SK-N-SH (cell line): Measurements from ENCODE around the gene MPPED2. TPM values are rescaled to one million over a fixed set of nuclear protein-coding genes. Genes with fewer than 3 reads are reported as not detected.

Experiments used
- CTCF ChIA-PET: fragments of 300-600, 350-600 bp; formaldehyde crosslinking; extraction: SDS; loops from one replicate; lab custom pipeline; 2021; lab: Yijun Ruan, JAX
- POLR2A ChIA-PET: fragments of 350-600 bp; sonication (Branson Sonifier 250); formaldehyde crosslinking; extraction: SDS; loops from one replicate; lab custom pipeline; 2020; ENCODE audit warnings: antibody characterized with exemption, inconsistent platforms; lab: Yijun Ruan, JAX
- DNase-seq: peaks from one replicate; pipeline ENCODE4 v3.0.0; 2012
- H2AFZ ChIP-seq: fragments of 200-600 bp; sonication (generic); 2 replicates; pipeline ENCODE4 v1.8.1; 2016; ENCODE audit warnings: antibody characterized with exemption, mild to moderate bottlenecking, low read depth
- H3F3A ChIP-seq: fragments of 200-600 bp; sonication (generic); replicated peaks from 2 replicates; pipeline ENCODE3; 2016; ENCODE audit warnings: antibody characterized with exemption, mild to moderate bottlenecking; ENCODE audit not compliant: insufficient read depth
- H3K27ac ChIP-seq, 2 experiments: fragments of 200-500 bp in 1 of 2; fragments of 200-600 bp in 1 of 2; sonication (Bioruptor generic) in 1 of 2; sonication (generic), shearing (Covaris generic) in 1 of 2; 2 replicates each; pipeline versions ENCODE4 v1.5.1 to v1.6.1; 2014 to 2016; ENCODE audit warnings: low read depth in 2 of 2, inconsistent platforms in 1 of 2, low read length in 1 of 2, mild to moderate bottlenecking in 1 of 2, mixed read lengths in 1 of 2
- H3K27me3 ChIP-seq: fragments of 200-600 bp; sonication (generic), shearing (Covaris generic); 2 replicates; pipeline ENCODE4 v1.6.1; 2016; ENCODE audit warnings: mixed run types; ENCODE audit not compliant: insufficient read depth
- H3K36me3 ChIP-seq, 2 experiments: fragments of 200-500 bp in 1 of 2; fragments of 200-600 bp in 1 of 2; sonication (Bioruptor generic) in 1 of 2; sonication (generic) in 1 of 2; replicated peaks in 1 of 2; 2 replicates each; pipeline versions ENCODE3 to v1.5.1; 2014 to 2016; ENCODE audit warnings: low read length in 1 of 2, mild to moderate bottlenecking in 1 of 2; ENCODE audit not compliant: insufficient read depth in 2 of 2, control insufficient read depth in 1 of 2
- H3K4me1 ChIP-seq, 2 experiments: fragments of 200-500 bp in 1 of 2; fragments of 200-600 bp in 1 of 2; sonication (Bioruptor generic) in 1 of 2; sonication (generic), shearing (Covaris generic) in 1 of 2; 2 replicates each; pipeline versions ENCODE4 v1.5.1 to v1.6.1; 2014 to 2016; ENCODE audit warnings: low read depth in 1 of 2, low read length in 1 of 2, mixed run types in 1 of 2; ENCODE audit not compliant: insufficient read depth in 2 of 2, control insufficient read depth in 1 of 2
- H3K4me2 ChIP-seq: fragments of 200-600 bp; sonication (generic), shearing (Covaris generic); 2 replicates; pipeline ENCODE4 v1.6.1; 2017; ENCODE audit warnings: mixed run types
- H3K4me3 ChIP-seq, 2 experiments: fragments of 200-500 bp in 1 of 2; fragments of 200-600 bp in 1 of 2; sonication (Bioruptor generic) in 1 of 2; sonication (generic), shearing (Covaris generic) in 1 of 2; 2 replicates each; pipeline versions ENCODE4 v1.5.1 to v1.8.1; 2014 to 2016; ENCODE audit warnings: low read depth in 2 of 2, inconsistent platforms in 1 of 2, low read length in 1 of 2, mild to moderate bottlenecking in 1 of 2, mixed read lengths in 1 of 2, moderate library complexity in 1 of 2
- H3K79me2 ChIP-seq: fragments of 200-600 bp; sonication (generic); 2 replicates; pipeline ENCODE4 v1.8.1; 2017; ENCODE audit warnings: mild to moderate bottlenecking; ENCODE audit not compliant: insufficient read depth
- H3K9ac ChIP-seq: fragments of 200-600 bp; sonication (generic); 2 replicates; pipeline ENCODE4 v1.6.1; 2017; ENCODE audit warnings: mixed run types
- H3K9me2 ChIP-seq: fragments of 200-600 bp; sonication (generic); 2 replicates; pipeline ENCODE4 v1.6.1; 2017; ENCODE audit warnings: mixed run types
- H3K9me3 ChIP-seq: fragments of 200-600 bp; sonication (generic); 2 replicates; pipeline ENCODE4 v1.6.1; 2017; ENCODE audit warnings: mixed run types, mild to moderate bottlenecking, moderate library complexity
- H4K20me1 ChIP-seq: fragments of 200-600 bp; sonication (generic); 2 replicates; pipeline ENCODE4 v1.6.1; 2017; ENCODE audit warnings: mild to moderate bottlenecking, mixed run types; ENCODE audit not compliant: insufficient read depth
- CHD2 ChIP-seq: fragments of 150-350 bp; IDR thresholded peaks from 2 replicates; pipeline ENCODE4 v1.6.1; 2018; ENCODE audit warnings: low read length; ENCODE audit not compliant: partially characterized antibody
- CTCF ChIP-seq: fragments of 200-600 bp; sonication (generic); IDR thresholded peaks from 2 replicates; pipeline ENCODE4 v1.6.1; 2017; ENCODE audit warnings: antibody characterized with exemption, mild to moderate bottlenecking, moderate library complexity
- EP300 ChIP-seq, 2 experiments: IDR thresholded peaks; 2 replicates each; pipeline versions ENCODE4 v1.4.0 to v1.6.1; 2012; ENCODE audit warnings: borderline replicate concordance in 1 of 2, low read depth in 1 of 2, low read length in 1 of 2
- FOXJ3 ChIP-seq: sonication (generic); formaldehyde crosslinking; IDR thresholded peaks from 2 replicates; pipeline ENCODE4 v1.5.1; 2020; ENCODE audit warnings: mild to moderate bottlenecking, missing genetic modification reagents
- FOXM1 ChIP-seq: IDR thresholded peaks from 2 replicates; pipeline ENCODE4 v1.4.0; 2012; ENCODE audit warnings: low read depth, mild to moderate bottlenecking
- IRF3 ChIP-seq: fragments of 150-350 bp; IDR thresholded peaks from 2 replicates; pipeline ENCODE4 v1.6.1; 2016; ENCODE audit warnings: mild to moderate bottlenecking, low read depth, low read length
- JUND ChIP-seq: IDR thresholded peaks from 2 replicates; pipeline ENCODE4 v1.4.0; 2012
- MEF2A ChIP-seq: IDR thresholded peaks from 2 replicates; pipeline ENCODE4 v1.4.0; 2012; ENCODE audit warnings: low read depth, borderline replicate concordance
- NFIC ChIP-seq: IDR thresholded peaks from 2 replicates; pipeline ENCODE4 v1.4.0; 2012; ENCODE audit warnings: borderline replicate concordance
- NRF1 ChIP-seq: IDR thresholded peaks from 2 replicates; pipeline ENCODE4 v1.6.1; 2012; ENCODE audit warnings: low read depth, mild to moderate bottlenecking, low read length
- PBX3 ChIP-seq: IDR thresholded peaks from 2 replicates; pipeline ENCODE4; 2012
- RCOR1 ChIP-seq: fragments of 150-350 bp; IDR thresholded peaks from 2 replicates; pipeline ENCODE4 v1.6.1; 2017; ENCODE audit warnings: antibody characterized with exemption, low read length
- TAF1 ChIP-seq: IDR thresholded peaks from 2 replicates; pipeline ENCODE4 v1.6.1; 2012; ENCODE audit warnings: low read depth, mild to moderate bottlenecking, low read length, moderate library complexity, borderline replicate concordance
- TCF12 ChIP-seq: IDR thresholded peaks from 2 replicates; pipeline ENCODE4 v1.4.0; 2012
- USF1 ChIP-seq: IDR thresholded peaks from 2 replicates; pipeline ENCODE4 v1.4.0; 2012; ENCODE audit warnings: low read depth, borderline replicate concordance
- USF2 ChIP-seq: fragments of 150-350 bp; IDR thresholded peaks from 2 replicates; pipeline ENCODE4 v1.6.1; 2017; ENCODE audit warnings: antibody characterized with exemption, low read length, low read depth, borderline replicate concordance
- ZBTB33 ChIP-seq: IDR thresholded peaks from 2 replicates; pipeline ENCODE4 v1.4.0; 2012; ENCODE audit warnings: low read depth, borderline replicate concordance
- WGBS: methylation state at CpG from one replicate; pipeline ENCODE4 v1.1.6; 2017; ENCODE audit warnings: low lambda C conversion rate; 5-methylcytosine and 5-hydroxymethylcytosine counted together
- polyA plus RNA-seq, 3 experiments: library from polyadenylated mRNA; depleted of rRNA; stranded (reverse); fragments of >200 nt; gene quantifications; 2 replicates each; pipeline ENCODE4 v1.2.3, GENCODE V29; 2012

Gene MPPED2
- polyA plus RNA-seq, 1 of the 3 experiments (the other 2 are of a cell fraction) = 0.05 TPM

- CTCF ChIA-PET = no interaction called here
- H3K4me1 ChIP-seq = no peaks in the 10 kb centered on the region; a peak in 1 of 4 replicates
- H3F3A ChIP-seq = no peaks in the 10 kb centered on the region
- no peaks in the 10 kb centered on the region for H3K9me3 ChIP-seq
- no peak overlapping the region for H3K9ac ChIP-seq
- H3K9me2 ChIP-seq = no peaks in the 10 kb centered on the region
- no peak overlapping the region for H3K4me3 ChIP-seq
- POLR2A ChIA-PET = no interaction called here
- H4K20me1 ChIP-seq = no peaks in the 10 kb centered on the region
- 23% methylated on average over 2 of the region's 2 CpGs for WGBS
- no peak overlapping the region for H3K4me2 ChIP-seq
- no peak overlapping the region for H3K27ac ChIP-seq
- H2AFZ ChIP-seq = no peak overlapping the region
- H3K27me3 ChIP-seq = no peaks in the 10 kb centered on the region
- H3K79me2 ChIP-seq = no peaks in the 10 kb centered on the region
- no peaks in the 10 kb centered on the region for H3K36me3 ChIP-seq
- no peak for DNase-seq
- TF ChIP-seq TAF1 (no peak), JUND (no peak), FOXJ3 (no peak)
- TF ChIP-seq, all 33 proteins: peak for 0
Observed at GRCh38 chr11:30471244-30471643, 114.9 kb downstream of the MPPED2 start.

- H3K27ac ChIP-seq = no peak overlapping the region
- H3K9me2 ChIP-seq = no peaks in the 10 kb centered on the region
- H3K9ac ChIP-seq = no peak overlapping the region
- no peak overlapping the region for H3K4me3 ChIP-seq
- H3K4me2 ChIP-seq = no peak overlapping the region
- no peaks in the 10 kb centered on the region for H3K36me3 ChIP-seq
- 55% methylated on average over 2 of the region's 2 CpGs for WGBS
- TF ChIP-seq EP300 (IDR thresholded peaks at IDR 0.05; ENCODE audit: borderline replicate concordance in 1 of 2, low read depth in 1 of 2, low read length in 1 of 2) (no peak), TAF1 (no peak), PBX3 (no peak), ZBTB33 (no peak), IRF3 (no peak), NRF1 (no peak), JUND (no peak), MEF2A (no peak), FOXM1 (no peak), CHD2 (no peak), NFIC (no peak), CTCF (no peak), RCOR1 (no peak), USF2 (no peak), USF1 (no peak), TCF12 (no peak)
- no peaks in the 10 kb centered on the region for H3K27me3 ChIP-seq
- H3F3A ChIP-seq = no peaks in the 10 kb centered on the region
- no peaks in the 10 kb centered on the region for H3K9me3 ChIP-seq
- no peaks in the 10 kb centered on the region; a peak in 1 of 4 replicates for H3K4me1 ChIP-seq
- ChIA-PET POLR2A (no interaction called here), CTCF (no interaction called here)
- no peaks in the 10 kb centered on the region for H3K79me2 ChIP-seq
- no peak for DNase-seq
- no peaks in the 10 kb centered on the region for H4K20me1 ChIP-seq
- no peak overlapping the region for H2AFZ ChIP-seq
Observed at GRCh38 chr11:30468881-30469280, 117.3 kb downstream of the MPPED2 start.
